ENCODE measurements around the gene NEAT1.

The NEAT1 gene

DNA sequence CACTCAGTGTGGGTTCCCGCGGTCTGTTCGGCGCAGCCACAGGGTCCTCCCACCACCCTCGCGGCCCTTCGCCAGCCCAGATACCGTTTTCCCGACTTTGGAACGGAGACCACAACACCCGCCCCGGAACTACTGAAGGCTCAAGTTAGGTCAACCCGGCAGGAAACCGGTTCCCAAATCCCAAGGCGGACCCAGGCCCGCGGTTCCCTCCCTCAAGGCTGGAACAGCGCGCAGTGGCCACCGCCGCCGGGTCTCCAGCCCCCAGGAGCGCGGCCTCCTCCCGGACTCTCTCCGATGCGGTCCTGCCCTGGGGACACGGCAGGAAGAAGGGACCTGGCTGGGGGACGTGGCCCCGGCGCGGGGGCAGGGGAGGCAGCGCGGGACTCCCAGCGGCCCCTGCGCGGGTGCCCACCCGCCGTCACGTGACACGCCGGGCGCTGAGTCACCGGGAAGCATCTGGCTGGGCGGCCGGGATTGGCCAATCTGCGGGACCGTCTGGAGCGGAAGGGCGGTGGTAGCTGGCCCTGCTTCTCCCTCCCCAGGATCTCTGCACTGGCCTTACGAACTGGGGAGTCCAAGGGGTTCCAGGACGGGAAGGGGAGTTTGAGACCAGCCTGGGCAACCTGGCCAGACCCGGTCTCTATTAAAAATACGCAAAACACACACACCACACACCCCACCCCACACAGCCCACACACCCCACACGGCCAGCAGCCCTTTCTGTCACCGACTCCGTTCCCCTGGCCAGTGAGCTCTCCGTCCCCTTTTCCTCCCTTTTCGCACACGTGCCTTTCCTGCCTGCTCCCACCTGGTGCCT, 54.8 kb downstream of the NEAT1 start:
- Histone ChIP-seq H3K4me1 (ENCODE audit: insufficient read depth, insufficient read length) (peaks cover 23% of the 10 kb centered on the region), H3K4me3 (ENCODE audit: insufficient read length, low read depth) (peak overlapping the region; percentile 99), H3K27me3 (ENCODE audit: insufficient read depth, insufficient read length) (no peaks in the 10 kb centered on the region), H3K9ac (ENCODE audit: insufficient read length, low read depth) (peak overlapping the region; percentile 99), H3K36me3 (ENCODE audit: insufficient read depth, insufficient read length, low read length) (peaks cover 3% of the 10 kb centered on the region), H3K9me3 (ENCODE audit: insufficient read depth, low read length) (no peaks in the 10 kb centered on the region)
- DNase-seq (ENCODE audit: low read depth, low spot score) = peak; percentile 90
- no peak for TF ChIP-seq ZNF274 (IDR thresholded peaks at IDR 0.05; ENCODE audit: low read depth, low read length)
- TF ChIP-seq SUZ12 (IDR thresholded peaks at IDR 0.05; ENCODE audit: extremely low read depth, insufficient read depth, insufficient read length) = no peak
- no peak for TF ChIP-seq YY1 (IDR thresholded peaks at IDR 0.05; ENCODE audit: insufficient read depth, insufficient read length)

DNA sequence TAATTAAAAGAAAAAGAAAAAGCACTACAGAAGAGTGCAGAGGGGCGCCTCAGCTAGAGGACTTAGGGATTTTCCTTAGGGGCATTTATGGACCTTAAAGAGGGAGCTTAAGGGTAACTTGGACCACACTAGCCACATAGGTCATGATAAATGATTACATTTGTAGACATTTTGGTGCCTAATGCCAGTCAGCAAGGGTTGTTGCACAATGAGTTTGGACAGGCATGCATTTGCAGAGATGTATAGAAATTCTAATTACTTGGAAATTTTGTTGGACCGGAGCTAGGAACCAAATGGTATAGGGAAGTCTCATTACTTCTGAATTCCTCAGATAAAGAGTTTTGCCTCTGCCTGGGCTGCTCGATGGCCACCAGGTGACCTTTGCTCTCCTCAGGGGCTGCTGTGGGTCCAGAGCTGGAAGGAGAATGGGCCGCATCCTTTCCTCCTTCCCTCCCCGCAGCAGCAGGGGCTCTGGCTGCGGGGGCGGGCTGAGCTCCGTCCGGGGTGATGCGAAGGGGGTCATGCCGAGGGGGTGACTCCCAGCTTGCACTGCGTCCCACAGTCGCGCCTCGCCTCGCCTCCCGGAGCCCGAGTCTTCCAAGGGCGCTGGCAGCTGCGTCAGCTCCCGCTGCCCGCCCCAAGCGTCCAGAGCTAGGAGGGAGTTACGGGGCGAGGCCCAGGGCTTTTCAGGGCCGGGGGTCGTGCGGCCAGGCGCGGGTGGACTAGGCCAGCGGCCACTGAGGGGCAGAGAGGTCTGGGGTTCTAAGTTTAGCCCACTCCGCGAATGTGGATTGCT, 56.0 kb downstream of the NEAT1 start:
- TF ChIP-seq SUZ12 (IDR thresholded peaks at IDR 0.05; ENCODE audit: extremely low read depth, insufficient read depth, insufficient read length) (no peak), YY1 (IDR thresholded peaks at IDR 0.05; ENCODE audit: insufficient read depth, insufficient read length) (no peak)
- no peak overlapping the region for H3K4me3 ChIP-seq (ENCODE audit: insufficient read length, low read depth)
- H3K9me3 ChIP-seq (ENCODE audit: insufficient read depth, low read length) = no peaks in the 10 kb centered on the region
- H3K27me3 ChIP-seq (ENCODE audit: insufficient read depth, insufficient read length) = no peaks in the 10 kb centered on the region
- H3K4me1 ChIP-seq (ENCODE audit: insufficient read depth, insufficient read length) = peaks cover 23% of the 10 kb centered on the region
- DNase-seq (ENCODE audit: low read depth, low spot score) = no peak
- peaks cover 3% of the 10 kb centered on the region for H3K36me3 ChIP-seq (ENCODE audit: insufficient read depth, insufficient read length, low read length)
- H3K9ac ChIP-seq (ENCODE audit: insufficient read length, low read depth) = peak overlapping the region; percentile 61

DNA sequence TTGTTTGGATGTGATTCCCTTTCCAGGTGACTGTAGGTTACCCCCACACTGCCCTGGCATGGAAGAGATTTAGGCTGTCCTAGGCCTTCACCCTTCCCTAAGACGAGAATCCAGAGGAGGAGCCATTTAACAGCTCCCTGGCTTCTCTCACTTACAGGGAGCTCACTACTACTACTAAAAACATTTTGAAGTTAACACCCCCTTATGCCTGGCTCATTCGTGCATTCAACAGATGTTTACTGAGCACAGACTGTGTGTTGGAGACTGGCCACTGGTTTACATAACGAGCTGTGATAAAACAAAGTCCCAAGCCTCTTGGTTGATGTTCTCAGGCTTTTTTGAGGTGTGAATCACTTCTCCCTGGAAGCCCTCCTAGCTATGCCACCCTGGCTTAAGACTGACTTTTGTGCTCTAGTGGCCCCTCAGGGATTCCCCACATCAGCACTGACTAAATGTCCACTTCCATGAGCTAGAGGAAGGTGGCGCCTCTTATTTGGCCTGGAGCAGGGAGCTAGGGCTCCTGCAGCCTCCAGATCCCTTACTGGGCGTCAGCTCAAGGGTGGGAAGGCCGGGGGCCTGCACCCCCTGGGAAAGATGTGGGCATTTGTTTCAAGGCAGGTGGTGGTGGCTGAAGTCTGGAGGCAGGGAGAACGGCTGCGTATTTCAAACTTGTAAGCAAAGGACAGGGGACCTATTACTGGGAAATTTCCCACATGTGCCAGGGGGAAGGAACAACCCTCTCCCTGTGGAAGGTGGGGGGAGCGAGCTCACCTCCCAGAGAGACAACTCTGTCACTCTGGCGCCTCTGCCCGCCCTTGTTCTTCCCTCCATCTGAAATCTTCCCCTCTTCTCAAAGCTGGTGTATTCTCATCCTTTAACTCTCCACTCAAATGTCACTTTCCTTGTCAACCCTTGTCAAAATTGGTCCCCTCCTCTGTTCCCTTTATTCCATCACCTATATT, 56.9 kb downstream of the NEAT1 start:
- TF ChIP-seq SUZ12 (IDR thresholded peaks at IDR 0.05; ENCODE audit: extremely low read depth, insufficient read depth, insufficient read length) (no peak), ZNF274 (IDR thresholded peaks at IDR 0.05; ENCODE audit: low read depth, low read length) (no peak), YY1 (IDR thresholded peaks at IDR 0.05; ENCODE audit: insufficient read depth, insufficient read length) (no peak)
- H3K4me3 ChIP-seq (ENCODE audit: insufficient read length, low read depth) = no peak overlapping the region
- no peaks in the 10 kb centered on the region for H3K9me3 ChIP-seq (ENCODE audit: insufficient read depth, low read length)
- peaks cover 23% of the 10 kb centered on the region for H3K4me1 ChIP-seq (ENCODE audit: insufficient read depth, insufficient read length)
- peak overlapping the region; percentile 61 for H3K9ac ChIP-seq (ENCODE audit: insufficient read length, low read depth)
- no peaks in the 10 kb centered on the region for H3K27me3 ChIP-seq (ENCODE audit: insufficient read depth, insufficient read length)
- peaks cover 3% of the 10 kb centered on the region for H3K36me3 ChIP-seq (ENCODE audit: insufficient read depth, insufficient read length, low read length)
- DNase-seq (ENCODE audit: low read depth, low spot score) = no peak

DNA sequence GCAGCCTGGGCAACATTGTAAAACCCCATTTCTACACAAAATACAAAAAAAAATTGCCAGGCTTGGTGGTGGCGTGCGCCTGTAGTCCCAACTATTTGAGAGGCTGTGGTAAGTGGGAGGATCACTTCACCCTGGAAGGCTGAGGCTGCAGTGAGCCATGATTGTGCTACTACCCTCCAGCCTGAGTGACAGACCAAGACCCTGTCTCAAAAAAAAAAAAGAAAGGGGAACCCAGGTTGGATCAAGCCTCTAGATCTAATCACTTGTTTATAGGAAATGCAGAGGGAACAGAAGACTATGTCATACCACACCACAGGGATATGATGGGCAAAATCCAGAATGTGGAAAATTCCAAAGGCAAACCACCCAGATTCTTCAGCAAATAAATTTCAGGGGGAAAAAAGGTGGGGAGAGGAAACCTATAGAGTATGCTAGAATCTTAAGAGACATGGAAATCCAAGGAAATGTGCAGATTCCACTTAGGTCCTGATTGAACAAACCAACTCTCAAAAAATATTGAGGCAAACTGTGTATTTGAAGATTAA, 59.8 kb downstream of the NEAT1 start:
- H3K4me1 ChIP-seq (ENCODE audit: insufficient read depth, insufficient read length) = peaks cover 21% of the 10 kb centered on the region
- H3K36me3 ChIP-seq (ENCODE audit: insufficient read depth, insufficient read length, low read length) = no peaks in the 10 kb centered on the region
- no peak for DNase-seq (ENCODE audit: low read depth, low spot score)
- no peaks in the 10 kb centered on the region for H3K27me3 ChIP-seq (ENCODE audit: insufficient read depth, insufficient read length)
- H3K4me3 ChIP-seq (ENCODE audit: insufficient read length, low read depth) = no peak overlapping the region
- TF ChIP-seq YY1 (IDR thresholded peaks at IDR 0.05; ENCODE audit: insufficient read depth, insufficient read length) (no peak), ZNF274 (IDR thresholded peaks at IDR 0.05; ENCODE audit: low read depth, low read length) (no peak), SUZ12 (IDR thresholded peaks at IDR 0.05; ENCODE audit: extremely low read depth, insufficient read depth, insufficient read length) (no peak)
- no peak overlapping the region for H3K9ac ChIP-seq (ENCODE audit: insufficient read length, low read depth)
- H3K9me3 ChIP-seq (ENCODE audit: insufficient read depth, low read length) = no peaks in the 10 kb centered on the region

DNA sequence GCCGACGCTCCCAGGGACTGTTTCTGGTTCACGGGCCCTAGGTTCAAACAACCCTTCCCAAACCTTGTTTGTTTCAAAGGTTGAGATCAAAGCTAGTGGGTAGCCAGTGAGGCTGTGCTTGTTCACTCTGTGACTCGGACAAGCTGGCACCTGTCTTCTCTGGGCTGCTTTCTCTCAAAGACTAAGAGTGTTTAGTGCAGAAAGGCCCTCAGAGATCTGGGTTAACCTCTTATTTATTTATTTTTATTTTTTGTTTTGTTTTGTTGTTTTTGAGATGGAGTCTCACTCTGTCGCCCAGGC, 63.3 kb downstream of the NEAT1 start:
- H3K9me3 ChIP-seq (ENCODE audit: insufficient read depth, low read length) = no peaks in the 10 kb centered on the region
- TF ChIP-seq ZNF274 (IDR thresholded peaks at IDR 0.05; ENCODE audit: low read depth, low read length) (no peak), YY1 (IDR thresholded peaks at IDR 0.05; ENCODE audit: insufficient read depth, insufficient read length) (no peak), SUZ12 (IDR thresholded peaks at IDR 0.05; ENCODE audit: extremely low read depth, insufficient read depth, insufficient read length) (no peak)
- H3K9ac ChIP-seq (ENCODE audit: insufficient read length, low read depth) = peak overlapping the region; percentile 39
- no peaks in the 10 kb centered on the region for H3K36me3 ChIP-seq (ENCODE audit: insufficient read depth, insufficient read length, low read length)
- peaks cover 21% of the 10 kb centered on the region for H3K4me1 ChIP-seq (ENCODE audit: insufficient read depth, insufficient read length)
- H3K4me3 ChIP-seq (ENCODE audit: insufficient read length, low read depth) = no peak overlapping the region
- DNase-seq (ENCODE audit: low read depth, low spot score) = no peak
- H3K27me3 ChIP-seq (ENCODE audit: insufficient read depth, insufficient read length) = no peaks in the 10 kb centered on the region

DNA sequence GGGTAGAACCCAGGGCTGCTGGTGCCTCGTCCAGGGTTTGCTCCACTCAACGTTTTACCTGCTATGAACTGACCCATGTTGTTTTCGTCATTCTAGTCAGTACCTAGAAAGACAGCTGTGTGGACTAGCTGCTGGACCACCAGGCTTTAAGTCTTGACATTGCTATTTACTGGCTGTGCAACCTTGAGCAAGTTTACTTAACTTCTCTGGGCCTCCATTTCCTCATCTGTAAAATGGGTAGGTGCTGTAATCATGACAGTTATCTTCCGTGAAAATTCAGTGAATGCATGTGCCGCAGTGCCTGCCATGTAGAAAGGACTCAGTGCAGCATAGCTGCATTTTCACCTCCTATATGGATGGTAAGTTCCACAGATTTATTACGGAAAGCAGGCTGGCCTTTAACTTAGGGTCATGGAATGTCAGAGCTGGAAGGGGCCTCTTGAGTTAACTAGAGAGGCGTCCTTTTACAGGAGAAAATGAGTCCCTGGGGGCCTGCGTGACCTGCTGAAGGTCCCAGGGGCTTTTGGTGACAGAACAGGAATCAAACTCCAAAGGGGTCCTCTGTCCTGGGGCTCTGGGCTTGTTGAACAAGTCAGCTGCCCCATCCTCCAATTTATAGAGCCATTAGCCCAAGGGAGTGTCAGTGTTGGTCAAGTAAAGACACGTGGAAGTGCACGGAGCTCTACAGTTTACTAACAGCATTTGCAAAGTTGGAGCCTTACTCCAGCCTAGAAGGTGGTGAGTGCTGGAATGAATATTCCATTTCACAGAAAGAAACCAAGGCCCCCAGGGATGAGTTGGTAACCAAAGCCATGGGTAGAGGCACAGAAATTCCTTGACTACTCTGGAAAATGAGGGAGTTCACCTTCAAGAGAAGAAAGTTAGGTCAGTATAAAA, 64.2 kb downstream of the NEAT1 start:
- Histone ChIP-seq H3K9me3 (ENCODE audit: insufficient read depth, low read length) (no peaks in the 10 kb centered on the region), H3K27me3 (ENCODE audit: insufficient read depth, insufficient read length) (no peaks in the 10 kb centered on the region), H3K9ac (ENCODE audit: insufficient read length, low read depth) (peak overlapping the region; percentile 34), H3K4me1 (ENCODE audit: insufficient read depth, insufficient read length) (peaks cover 28% of the 10 kb centered on the region), H3K36me3 (ENCODE audit: insufficient read depth, insufficient read length, low read length) (no peaks in the 10 kb centered on the region), H3K4me3 (ENCODE audit: insufficient read length, low read depth) (no peak overlapping the region)
- no peak for DNase-seq (ENCODE audit: low read depth, low spot score)
- TF ChIP-seq YY1 (IDR thresholded peaks at IDR 0.05; ENCODE audit: insufficient read depth, insufficient read length) = no peak
- no peak for TF ChIP-seq ZNF274 (IDR thresholded peaks at IDR 0.05; ENCODE audit: low read depth, low read length)
- no peak for TF ChIP-seq SUZ12 (IDR thresholded peaks at IDR 0.05; ENCODE audit: extremely low read depth, insufficient read depth, insufficient read length)
